HEK293 (cell line): ENCODE data around the gene ACADVL.

Experiments
- BCL11B ChIP-seq: fragments of 450-650 bp; formaldehyde crosslinking; IDR thresholded peaks from 2 replicates; pipeline ENCODE4 v1.5.1; 2016; ENCODE audit warnings: low read depth, missing biosample characterization, missing genetic modification characterization
- EGR2 ChIP-seq: fragments of 450-650 bp; formaldehyde crosslinking; IDR thresholded peaks from 2 replicates; pipeline ENCODE4 v1.5.1; 2016; ENCODE audit warnings: low read depth, missing biosample characterization, missing genetic modification characterization
- ELK4 ChIP-seq: IDR thresholded peaks from 2 replicates; pipeline ENCODE4 v1.6.1; 2011; ENCODE audit warnings: mild to moderate bottlenecking, low read depth, low read length, borderline replicate concordance
- INSM2 ChIP-seq: fragments of 450-650 bp; formaldehyde crosslinking; IDR thresholded peaks from 2 replicates; pipeline ENCODE4 v1.5.1; 2016; ENCODE audit warnings: missing biosample characterization, missing genetic modification characterization
- KLF7 ChIP-seq: fragments of 450-650 bp; formaldehyde crosslinking; IDR thresholded peaks from 2 replicates; pipeline ENCODE4 v1.5.1; 2016; ENCODE audit warnings: missing biosample characterization, missing genetic modification characterization, borderline replicate concordance
- MZF1 ChIP-seq: fragments of 450-650 bp; formaldehyde crosslinking; IDR thresholded peaks from 2 replicates; pipeline ENCODE4 v1.5.1; 2017; ENCODE audit warnings: missing biosample characterization, missing genetic modification characterization, borderline replicate concordance
- PBX3 ChIP-seq: sonication (generic); formaldehyde crosslinking; IDR thresholded peaks from 2 replicates; pipeline ENCODE4 v1.8.1; 2022; ENCODE audit warnings: mild to moderate bottlenecking, moderate library complexity, missing genetic modification reagents
- SETDB1 ChIP-seq: IDR thresholded peaks from one replicate; pipeline ENCODE4 v1.6.1; 2017; ENCODE audit warnings: mild to moderate bottlenecking, low read length, moderate library complexity, mixed read lengths; ENCODE audit not compliant: insufficient read length
- SP2 ChIP-seq: fragments of 450-650 bp; formaldehyde crosslinking; IDR thresholded peaks from 2 replicates; pipeline ENCODE4 v1.5.1; 2016; ENCODE audit warnings: missing biosample characterization, missing genetic modification characterization
- SP7 ChIP-seq: fragments of 450-650 bp; formaldehyde crosslinking; IDR thresholded peaks from 2 replicates; pipeline ENCODE4 v1.5.1; 2016; ENCODE audit warnings: missing biosample characterization, missing genetic modification characterization
- TCF7L2 ChIP-seq: IDR thresholded peaks from 2 replicates; pipeline ENCODE4 v1.6.1; 2011; ENCODE audit warnings: low read depth, mild to moderate bottlenecking, inconsistent platforms, low read length, moderate library complexity, borderline replicate concordance
- TRIM28 ChIP-seq: IDR thresholded peaks from 2 replicates; pipeline ENCODE4 v1.6.1; 2011; ENCODE audit warnings: low read length, control low read depth, borderline replicate concordance
- ZBTB26 ChIP-seq: fragments of 450-650 bp; formaldehyde crosslinking; optimal IDR thresholded peaks from 2 replicates; pipeline ENCODE3; 2016; ENCODE audit warnings: missing biosample characterization, mild to moderate bottlenecking, missing genetic modification characterization
- ZBTB6 ChIP-seq: fragments of 450-650 bp; formaldehyde crosslinking; IDR thresholded peaks from 2 replicates; pipeline ENCODE4 v1.5.1; 2017; ENCODE audit warnings: missing biosample characterization, missing genetic modification characterization
- ZNF121 ChIP-seq: fragments of 450-650 bp; formaldehyde crosslinking; IDR thresholded peaks from 2 replicates; pipeline ENCODE4 v1.5.1; 2016; ENCODE audit warnings: missing biosample characterization, missing genetic modification characterization
- ZNF157 ChIP-seq: fragments of 450-650 bp; formaldehyde crosslinking; IDR thresholded peaks from 2 replicates; pipeline ENCODE4 v1.5.1; 2016; ENCODE audit warnings: missing biosample characterization, missing genetic modification characterization
- ZNF174 ChIP-seq: fragments of 450-650 bp; formaldehyde crosslinking; IDR thresholded peaks from 2 replicates; pipeline ENCODE4 v1.5.0; 2017; ENCODE audit warnings: missing biosample characterization, mild to moderate bottlenecking, missing genetic modification characterization
- ZNF184 ChIP-seq: fragments of 450-650 bp; IDR thresholded peaks from 2 replicates; pipeline ENCODE4 v1.5.1; 2018; ENCODE audit warnings: missing biosample characterization, mild to moderate bottlenecking, missing genetic modification characterization
- ZNF202 ChIP-seq: fragments of 450-650 bp; formaldehyde crosslinking; IDR thresholded peaks from 2 replicates; pipeline ENCODE4 v1.5.1; 2016; ENCODE audit warnings: missing biosample characterization, missing genetic modification characterization, borderline replicate concordance
- ZNF24 ChIP-seq: fragments of 450-650 bp; formaldehyde crosslinking; IDR thresholded peaks from 2 replicates; pipeline ENCODE4 v1.5.1; 2016; ENCODE audit warnings: missing biosample characterization, missing genetic modification characterization
- ZNF248 ChIP-seq: fragments of 450-650 bp; formaldehyde crosslinking; IDR thresholded peaks from 2 replicates; pipeline ENCODE4 v1.5.1; 2017; ENCODE audit warnings: missing biosample characterization, missing genetic modification characterization
- ZNF274 ChIP-seq, 2 experiments: fragments of 200-500 bp in 1 of 2; fragments of 450-650 bp in 1 of 2; sonication (Bioruptor generic) in 1 of 2; formaldehyde crosslinking in 1 of 2; IDR thresholded peaks; 2 replicates each; pipeline versions ENCODE4 v1.5.1 to v1.6.1; 2014 to 2016; ENCODE audit warnings: borderline replicate concordance in 1 of 2, inconsistent platforms in 1 of 2, low read length in 1 of 2, missing biosample characterization in 1 of 2, missing genetic modification characterization in 1 of 2
- ZNF292 ChIP-seq: fragments of 450-650 bp; formaldehyde crosslinking; IDR thresholded peaks from 2 replicates; pipeline ENCODE4 v1.5.1; 2016; ENCODE audit warnings: low read depth, missing biosample characterization, missing genetic modification characterization, borderline replicate concordance
- ZNF404 ChIP-seq: fragments of 450-650 bp; formaldehyde crosslinking; IDR thresholded peaks from 2 replicates; pipeline ENCODE4 v1.5.1; 2017; ENCODE audit warnings: missing biosample characterization, missing genetic modification characterization
- ZNF521 ChIP-seq: fragments of 450-650 bp; formaldehyde crosslinking; IDR thresholded peaks from 2 replicates; pipeline ENCODE4 v1.5.1; 2017; ENCODE audit warnings: missing biosample characterization, mild to moderate bottlenecking, missing genetic modification characterization
- ZNF530 ChIP-seq: fragments of 450-650 bp; formaldehyde crosslinking; IDR thresholded peaks from 2 replicates; pipeline ENCODE4 v1.5.1; 2016; ENCODE audit warnings: low read depth, missing biosample characterization, missing genetic modification characterization
- ZNF549 ChIP-seq: fragments of 450-650 bp; IDR thresholded peaks from 2 replicates; pipeline ENCODE4 v1.5.1; 2018; ENCODE audit warnings: missing biosample characterization, missing genetic modification characterization, mild to moderate bottlenecking, inconsistent platforms, moderate library complexity
- ZNF596 ChIP-seq: fragments of 450-650 bp; IDR thresholded peaks from 2 replicates; pipeline ENCODE4 v1.5.0; 2018; ENCODE audit warnings: missing biosample characterization, mild to moderate bottlenecking, missing genetic modification characterization, moderate library complexity
- ZNF621 ChIP-seq: fragments of 450-650 bp; formaldehyde crosslinking; IDR thresholded peaks from 2 replicates; pipeline ENCODE4 v1.5.1; 2017; ENCODE audit warnings: missing biosample characterization, missing genetic modification characterization
- ZNF624 ChIP-seq: fragments of 450-650 bp; formaldehyde crosslinking; IDR thresholded peaks from 2 replicates; pipeline ENCODE4 v1.5.1; 2017; ENCODE audit warnings: missing biosample characterization, missing genetic modification characterization
- ZNF664 ChIP-seq: fragments of 450-650 bp; formaldehyde crosslinking; IDR thresholded peaks from 2 replicates; pipeline ENCODE4 v1.5.1; 2016; ENCODE audit warnings: missing biosample characterization, missing genetic modification characterization
- ZNF701 ChIP-seq: fragments of 450-650 bp; formaldehyde crosslinking; IDR thresholded peaks from 2 replicates; pipeline ENCODE4 v1.5.1; 2016; ENCODE audit warnings: missing biosample characterization, missing genetic modification characterization
- ZXDB ChIP-seq: fragments of 450-650 bp; formaldehyde crosslinking; IDR thresholded peaks from 2 replicates; pipeline ENCODE4 v1.5.1; 2016; ENCODE audit warnings: missing biosample characterization, missing genetic modification characterization

ACADVL gene

GRCh38 chr17:7219812-7220592 lies at the start of gene ACADVL, which contains the start of gene DLG4 (continued):
- 0 out of 2 replicates have a peak, but pooled peaks have one; percentile 65 for TF ChIP-seq PBX3 (CRISPR knock-in tag)
- no peak for TF ChIP-seq TRIM28
- TF ChIP-seq SETDB1, result no peak
- TF ChIP-seq ZNF596, result no peak
- TF ChIP-seq ZNF624 (tag by site-specific recombination), result 0 out of 2 replicates have a peak, but pooled peaks have one; percentile 16
- peak; percentile 63 for TF ChIP-seq SP7
- TF ChIP-seq ZNF121, result no peak
- TF ChIP-seq ZNF549 (tag by site-specific recombination), result no peak
- no peak for TF ChIP-seq TCF7L2
- TF ChIP-seq ZNF701 (tag by site-specific recombination), result no peak
- TF ChIP-seq ZNF174, result no peak
- TF ChIP-seq ZXDB (tag by site-specific recombination), result 0 out of 2 replicates have a peak, but pooled peaks have one; percentile 42
- TF ChIP-seq ZNF404 (tag by site-specific recombination), result no peak
- no peak for TF ChIP-seq ZNF664 (tag by site-specific recombination)
- TF ChIP-seq ELK4, result no peak
- peak; percentile 82 for TF ChIP-seq EGR2 (tag by site-specific recombination)
- no peak for TF ChIP-seq ZNF202 (tag by site-specific recombination)
- 0 out of 2 replicates have a peak, but pooled peaks have one; percentile 20 for TF ChIP-seq KLF7 (tag by site-specific recombination)
- TF ChIP-seq ZNF274 (IDR thresholded peaks at IDR 0.05; ENCODE audit: low read length), result no peak
- TF ChIP-seq ZNF274 (tag by site-specific recombination; IDR thresholded peaks at IDR 0.05; ENCODE audit: borderline replicate concordance), result no peak
- 0 out of 2 replicates have a peak, but pooled peaks have one; percentile 1 for TF ChIP-seq ZNF292 (tag by site-specific recombination)
- peak; percentile 86 for TF ChIP-seq ZBTB6 (tag by site-specific recombination)
- TF ChIP-seq ZNF24, result no peak
- TF ChIP-seq ZBTB26 (tag by site-specific recombination), result peak; percentile 84
- TF ChIP-seq ZNF248 (tag by site-specific recombination), result no peak
- TF ChIP-seq SP2 (tag by site-specific recombination), result 0 out of 2 replicates have a peak, but pooled peaks have one; percentile 2
- no peak for TF ChIP-seq ZNF530 (tag by site-specific recombination)
- peak; percentile 90 for TF ChIP-seq BCL11B (tag by site-specific recombination)
- 0 out of 2 replicates have a peak, but pooled peaks have one; percentile 43 for TF ChIP-seq ZNF184 (tag by site-specific recombination)
- 0 out of 2 replicates have a peak, but pooled peaks have one; percentile 14 for TF ChIP-seq INSM2 (tag by site-specific recombination)
- no peak for TF ChIP-seq ZNF521 (tag by site-specific recombination)
- TF ChIP-seq MZF1 (tag by site-specific recombination), result no peak
- TF ChIP-seq ZNF621, result no peak
- TF ChIP-seq ZNF157 (tag by site-specific recombination), result no peak
